OCI-LY7 (cell line): ENCODE measurements around the gene HLF. TPM values are rescaled to one million over a fixed set of nuclear protein-coding genes. Genes with fewer than 3 reads are reported as not detected.

Experiments
- BruUV-seq: library from RNA; stranded (reverse); fragments of 400-500 nt; replicated peaks from 2 replicates; lab custom pipeline; 2021; lab: Mats Ljungman, UMichigan
- CTCF ChIA-PET: fragments of 300-600 bp; sonication (Branson Sonifier 250); formaldehyde crosslinking; loops from one replicate; lab custom pipeline; 2022; ENCODE audit warnings: antibody characterized with exemption; ENCODE audit not compliant: unreplicated experiment; lab: Charles Lee
- POLR2A ChIA-PET: fragments of 300-600 bp; sonication (Branson Sonifier 250); formaldehyde crosslinking; loops from one replicate; lab custom pipeline; 2022; ENCODE audit warnings: antibody characterized with exemption; lab: Charles Lee
- DNase-seq: peaks from one replicate; pipeline ENCODE4 v3.0.0-alpha.2; 2015; ENCODE audit warnings: low spot score
- H2AFZ ChIP-seq: fragments of 200-600 bp; sonication (generic), shearing (Covaris generic); 2 replicates; pipeline ENCODE4 v1.6.1; 2014; ENCODE audit warnings: mild to moderate bottlenecking, antibody characterized with exemption, low read length, moderate library complexity
- H3K27ac ChIP-seq: fragments of 200-600 bp; sonication (generic); 2 replicates; pipeline ENCODE4 v1.5.1; 2014; ENCODE audit warnings: mixed run types, low read depth, mild to moderate bottlenecking, moderate library complexity, low read length, inconsistent platforms; ENCODE audit not compliant: poor library complexity, severe bottlenecking
- H3K36me3 ChIP-seq: fragments of 200-600 bp; sonication (generic); 2 replicates; pipeline ENCODE4 v1.6.1; 2014; ENCODE audit warnings: mild to moderate bottlenecking, antibody characterized with exemption, low read length, moderate library complexity, mixed read lengths; ENCODE audit not compliant: insufficient read depth
- H3K4me1 ChIP-seq: fragments of 200-600 bp; sonication (generic); 2 replicates; pipeline ENCODE4 v1.5.1; 2014; ENCODE audit warnings: mild to moderate bottlenecking, low read length; ENCODE audit not compliant: insufficient read depth, poor library complexity, severe bottlenecking
- H3K4me2 ChIP-seq: fragments of 200-600 bp; sonication (generic); 2 replicates; pipeline ENCODE4 v1.6.1; 2014; ENCODE audit warnings: mild to moderate bottlenecking, low read length
- H3K4me3 ChIP-seq: fragments of 200-600 bp; sonication (generic); 2 replicates; pipeline ENCODE4 v1.5.1; 2014; ENCODE audit warnings: mild to moderate bottlenecking, low read depth, low read length; ENCODE audit not compliant: poor library complexity, severe bottlenecking
- H3K79me2 ChIP-seq: fragments of 200-600 bp; sonication (generic); 2 replicates; pipeline ENCODE4 v1.6.1; 2016; ENCODE audit warnings: low read depth, mild to moderate bottlenecking, low read length, moderate library complexity, mixed read lengths; ENCODE audit not compliant: insufficient read depth
- H3K9me2 ChIP-seq: fragments of 200-600 bp; sonication (generic); 2 replicates; pipeline ENCODE4 v1.6.1; 2016; ENCODE audit warnings: mild to moderate bottlenecking, low read length, mixed read lengths; ENCODE audit not compliant: insufficient read depth
- H3K9me3 ChIP-seq: fragments of 200-600 bp; sonication (generic); 2 replicates; pipeline ENCODE4 v1.6.1; 2014; ENCODE audit warnings: mild to moderate bottlenecking, mixed run types, low read length, mixed read lengths
- H4K20me1 ChIP-seq: fragments of 200-600 bp; sonication (generic); 2 replicates; pipeline ENCODE4 v1.6.1; 2014; ENCODE audit warnings: mild to moderate bottlenecking, antibody characterized with exemption, low read length, moderate library complexity, mixed read lengths; ENCODE audit not compliant: insufficient read depth
- CTCF ChIP-seq: fragments of 200-600 bp; sonication (generic); conservative IDR thresholded peaks from 2 replicates; pipeline ENCODE4 v1.5.1; 2014; ENCODE audit warnings: mild to moderate bottlenecking, antibody characterized with exemption, low read length, moderate library complexity, mixed read lengths
- EZH2phosphoT487 ChIP-seq: fragments of 200-600 bp; sonication (generic); IDR thresholded peaks from 2 replicates; pipeline ENCODE4 v1.6.1; 2018; ENCODE audit warnings: low read depth, borderline replicate concordance, mild to moderate bottlenecking, mixed run types, antibody characterized with exemption, low read length, moderate library complexity, mixed read lengths
- intact Hi-C: fragments of 100-400 bp; cut with micrococcal nuclease; formaldehyde crosslinking; loops from one replicate; pipeline ENCODE4 v1.10.0; 2022; ENCODE audit not compliant: unreplicated experiment
- total RNA-seq, 2 experiments: library from RNA; depleted of rRNA in 1 of 2; stranded (reverse); fragments of >200 nt in 1 of 2; shearing (Covaris generic) in 1 of 2; gene quantifications; 2 replicates each; pipeline ENCODE4 v1.2.3, GENCODE V29; 2014 to 2022

The HLF gene
- total RNA-seq, 2 experiments from 2014 or later: 0.13 TPM; not detected in 1

GRCh38 chr17:55291114-55291507 lies 26.4 kb downstream of the HLF start:
- TF ChIP-seq EZH2phosphoT487 (no peak), CTCF (no peak)
- H3K9me3 ChIP-seq: no peaks in the 10 kb centered on the region
- POLR2A ChIA-PET: interaction anchor here (0.6 to 0.9 kb wide), 2 partner anchors 23 to 142 kb away, joined by 3 read pairs; no protein-coding TSS in a partner anchor
- peaks cover 4% of the 10 kb centered on the region for H3K4me1 ChIP-seq
- intact Hi-C loops: no loop called here
- H3K4me2 ChIP-seq: no peak overlapping the region
- CTCF ChIA-PET: no interaction called here
- no peak overlapping the region for H3K4me3 ChIP-seq
- H4K20me1 ChIP-seq: no peaks in the 10 kb centered on the region
- no peak overlapping the region for H2AFZ ChIP-seq
- no peak for DNase-seq
- no peaks in the 10 kb centered on the region for H3K36me3 ChIP-seq
- no peak overlapping the region for H3K27ac ChIP-seq
- no peaks in the 10 kb centered on the region for H3K79me2 ChIP-seq
- BruUV-seq: no TSS peak
- no peaks in the 10 kb centered on the region for H3K9me2 ChIP-seq

GRCh38 chr17:55292094-55292493 lies 27.3 kb downstream of the HLF start:
- ChIA-PET POLR2A (no interaction called here), CTCF (no interaction called here)
- Histone ChIP-seq H3K4me2 (no peak overlapping the region), H3K27ac (no peak overlapping the region), H3K36me3 (no peaks in the 10 kb centered on the region), H4K20me1 (no peaks in the 10 kb centered on the region), H3K4me1 (peaks cover 4% of the 10 kb centered on the region), H2AFZ (no peak overlapping the region), H3K4me3 (no peak overlapping the region), H3K9me2 (no peaks in the 10 kb centered on the region), H3K9me3 (no peaks in the 10 kb centered on the region), H3K79me2 (no peaks in the 10 kb centered on the region)
- no peak for DNase-seq
- BruUV-seq: no TSS peak
- intact Hi-C loops: no loop called here
- TF ChIP-seq EZH2phosphoT487 (no peak), CTCF (no peak)

GRCh38 chr17:55294042-55294751 lies 29.4 kb downstream of the HLF start:
- DNase-seq: peak; percentile 7
- H3K4me3 ChIP-seq: no peak overlapping the region
- H4K20me1 ChIP-seq: no peaks in the 10 kb centered on the region
- ChIA-PET CTCF (no interaction called here), POLR2A (no interaction called here)
- H3K4me1 ChIP-seq: peaks cover 4% of the 10 kb centered on the region
- H2AFZ ChIP-seq: peak overlapping the region; percentile 52; the same call in 1 of the 2 replicates
- H3K36me3 ChIP-seq: no peaks in the 10 kb centered on the region
- no peak for TF ChIP-seq CTCF
- no peak for TF ChIP-seq EZH2phosphoT487
- BruUV-seq: no TSS peak
- H3K9me3 ChIP-seq: no peaks in the 10 kb centered on the region
- H3K27ac ChIP-seq: no peak overlapping the region
- no peak overlapping the region for H3K4me2 ChIP-seq
- H3K79me2 ChIP-seq: no peaks in the 10 kb centered on the region
- intact Hi-C loops: no loop called here
- no peaks in the 10 kb centered on the region for H3K9me2 ChIP-seq
